SW 1271 (cell line): Measurements from ENCODE around the gene C14orf39.

Experiments used
- DNase-seq, 2 experiments: peaks; one replicate each; lab custom pipeline; 2025; lab: John Stamatoyannopoulos, UW

The C14orf39 gene

DNA sequence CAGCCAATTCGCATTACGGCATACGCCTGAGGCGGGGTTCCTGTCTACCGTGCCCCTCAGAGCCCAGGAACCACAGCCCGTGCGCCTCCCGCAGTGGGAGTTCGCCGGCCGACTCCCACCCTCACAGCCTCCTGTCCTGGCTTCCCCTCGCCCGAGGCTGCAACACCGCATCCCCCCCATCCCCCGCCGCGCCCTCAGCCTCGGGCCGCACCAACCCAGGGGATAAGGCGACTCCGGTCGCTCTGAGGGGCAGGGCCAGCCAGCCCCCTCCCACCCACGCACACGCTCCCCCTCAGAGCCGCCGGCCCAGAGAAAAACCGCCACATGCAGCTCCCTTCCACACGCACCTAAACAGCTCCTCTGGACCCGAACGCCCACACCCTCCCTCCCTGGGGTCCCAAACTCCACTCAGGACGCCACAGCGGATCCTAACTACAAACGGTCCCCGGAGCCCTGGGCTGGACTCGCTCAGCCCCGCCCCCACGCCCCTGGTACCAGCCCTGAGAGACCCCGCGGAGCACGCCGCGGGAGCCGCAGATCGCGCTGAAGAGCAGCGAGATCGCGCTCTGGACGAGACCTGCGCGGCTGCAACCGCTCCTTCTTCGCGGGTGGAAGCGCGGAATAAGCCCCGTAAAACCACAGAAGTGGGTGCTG lies at the start of gene C14orf39:
Gene C14orf39, minus strand, starts transcription at position 466 of the 654 bp plus-strand sequence. CDS start 985 bp downstream, outside the sequence.
- no peak for DNase-seq

- DNase-seq = no peak
These were observed 46.6 kb upstream of the C14orf39 start for GRCh38 chr14:60532442-60532841.

DNA sequence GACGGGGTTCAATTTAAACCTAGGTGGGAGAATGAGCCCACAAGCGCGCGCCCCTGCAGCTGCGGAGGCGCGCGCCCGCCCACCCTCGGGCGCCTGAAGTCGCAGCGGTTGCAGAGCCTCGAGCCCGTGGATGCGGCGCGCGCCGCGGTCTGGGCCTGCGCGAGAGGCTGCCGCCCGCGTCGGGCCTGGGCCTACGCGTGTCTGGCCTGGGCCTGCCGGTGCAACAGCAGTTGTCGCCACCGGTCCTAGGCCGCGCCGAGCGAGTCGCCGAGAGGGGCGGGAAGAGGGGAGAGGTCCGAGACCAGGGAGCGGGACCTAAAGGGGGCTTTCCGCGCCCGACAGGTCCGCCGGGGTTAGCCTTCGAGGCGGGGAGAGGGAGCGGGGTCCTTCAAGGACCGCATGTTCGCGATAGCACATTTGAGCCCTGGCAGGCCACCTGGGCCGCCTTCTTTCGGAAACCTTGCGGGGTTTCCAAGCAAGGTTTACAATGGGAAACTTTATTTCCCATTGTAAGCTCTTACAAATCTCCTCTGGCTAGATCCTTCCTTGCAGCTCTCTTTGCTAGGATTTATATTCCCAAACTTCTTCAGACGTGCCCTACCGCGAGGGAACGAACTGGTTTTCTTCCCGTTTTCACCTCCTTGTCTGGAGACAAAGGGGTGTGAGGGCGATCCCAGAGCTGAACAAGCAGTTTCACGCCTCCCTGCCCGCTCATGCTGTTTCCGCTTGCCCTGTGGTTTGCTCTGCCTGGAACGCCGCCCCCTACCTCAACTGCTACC lies 29.8 kb upstream of the C14orf39 start:
- DNase-seq = no peak

- peak in 1 of 2 experiments; percentile 26 for DNase-seq
These were observed 29.1 kb upstream of the C14orf39 start for GRCh38 chr14:60514741-60515491.

DNA sequence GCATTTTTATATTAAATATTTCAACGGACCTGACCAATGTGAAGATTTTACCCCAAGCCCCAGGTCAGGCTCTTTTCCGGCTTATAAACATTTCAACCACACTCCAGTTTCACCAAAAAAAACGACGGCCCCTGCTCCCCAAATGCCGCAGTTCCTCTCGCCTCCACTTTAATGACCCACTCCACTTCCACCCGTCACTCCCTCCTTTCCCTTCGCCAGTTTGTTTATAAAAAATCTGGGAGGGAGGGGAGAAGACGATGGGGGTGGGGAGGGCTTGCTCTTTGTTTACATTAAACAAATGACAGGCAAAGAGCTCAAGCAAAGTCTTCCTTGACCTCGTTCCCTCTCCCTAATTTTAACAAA lies 28.5 kb upstream of the C14orf39 start:
- no peak for DNase-seq

- no peak for DNase-seq
These were observed 27.2 kb upstream of the C14orf39 start for GRCh38 chr14:60512973-60513571.

DNA sequence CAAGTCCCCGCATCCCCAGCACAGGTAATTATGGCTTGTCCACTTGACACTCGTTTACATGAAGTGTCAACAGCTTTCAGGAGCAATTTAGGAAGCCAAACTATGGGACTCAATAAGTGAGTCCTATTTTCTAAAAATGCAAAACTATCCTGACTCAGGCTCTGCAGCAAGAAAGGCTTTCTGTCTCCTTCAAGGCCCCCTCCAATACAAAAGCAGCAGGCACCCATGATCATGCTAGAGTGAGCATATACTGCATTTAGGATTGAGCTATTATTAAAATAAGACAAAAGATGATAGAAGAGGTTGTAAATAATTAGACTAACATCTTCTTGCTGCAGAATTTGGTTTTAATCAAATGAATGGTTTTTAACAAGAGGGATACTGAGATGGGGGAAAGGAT lies 26.3 kb upstream of the C14orf39 start:
- DNase-seq = no peak

DNA sequence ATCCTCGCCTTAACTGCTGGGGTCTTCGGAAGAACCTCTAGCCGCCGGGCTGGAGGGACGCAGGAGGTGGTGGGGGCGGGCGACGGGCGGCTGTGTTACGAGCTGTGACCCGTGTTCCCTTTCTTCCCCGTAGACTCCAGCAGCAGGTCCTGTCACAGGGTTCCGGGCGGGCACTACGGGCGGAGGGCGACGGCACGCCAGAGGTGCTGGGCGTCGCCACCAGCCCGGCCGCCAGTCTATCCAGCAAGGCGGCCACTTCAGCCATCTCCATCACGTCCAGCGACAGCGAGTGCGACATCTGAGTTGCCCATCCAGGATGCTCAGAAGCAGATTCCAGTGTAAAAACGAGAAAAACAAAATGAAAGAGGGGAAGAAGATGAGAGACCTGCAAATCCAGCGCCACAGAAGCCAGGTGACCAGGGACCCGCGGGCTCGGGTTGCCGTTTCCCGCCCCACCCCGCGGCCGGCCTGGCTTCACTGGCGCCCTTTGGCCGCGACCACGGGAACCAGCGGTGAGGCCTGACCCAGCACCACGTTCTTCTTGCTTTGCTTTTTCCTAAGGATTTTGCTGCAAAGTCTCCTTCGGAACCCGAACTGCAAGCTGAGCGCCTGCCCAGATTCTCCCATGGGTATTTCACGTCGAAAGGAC lies 25.2 kb upstream of the C14orf39 start:
- DNase-seq = no peak

GRCh38 chr14:60510254-60510950 lies 24.5 kb upstream of the C14orf39 start:
- DNase-seq = no peak

DNA sequence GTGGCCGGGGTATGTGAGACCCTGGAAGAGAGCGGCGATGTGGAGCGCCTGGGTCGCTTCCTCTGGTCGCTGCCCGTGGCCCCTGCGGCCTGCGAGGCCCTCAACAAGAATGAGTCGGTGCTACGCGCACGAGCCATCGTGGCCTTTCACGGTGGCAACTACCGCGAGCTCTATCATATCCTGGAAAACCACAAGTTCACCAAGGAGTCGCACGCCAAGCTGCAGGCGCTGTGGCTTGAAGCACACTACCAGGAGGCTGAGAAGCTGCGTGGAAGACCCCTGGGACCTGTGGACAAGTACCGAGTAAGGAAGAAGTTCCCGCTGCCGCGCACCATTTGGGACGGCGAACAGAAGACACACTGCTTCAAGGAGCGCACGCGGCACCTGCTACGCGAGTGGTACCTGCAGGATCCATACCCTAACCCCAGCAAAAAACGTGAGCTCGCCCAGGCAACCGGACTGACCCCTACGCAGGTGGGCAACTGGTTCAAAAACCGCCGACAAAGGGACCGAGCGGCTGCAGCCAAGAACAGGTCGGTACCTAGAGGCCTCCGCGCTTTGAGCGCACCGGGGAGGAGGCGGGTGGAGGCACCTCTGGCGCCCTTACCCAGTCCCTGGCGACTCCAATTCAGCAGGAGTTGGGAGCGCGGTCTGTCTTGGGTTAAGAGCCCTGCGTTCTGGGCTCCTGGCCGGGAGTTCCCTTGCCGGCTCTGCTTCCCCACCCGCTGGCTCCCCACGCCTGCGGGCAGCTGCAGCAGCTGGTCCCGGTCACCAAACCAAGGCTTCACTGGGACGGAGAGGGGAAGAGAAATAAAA lies 23.8 kb upstream of the C14orf39 start:
- DNase-seq = no peak

- DNase-seq = no peak
These were observed 23.0 kb upstream of the C14orf39 start, which contains the start of gene SIX6 for GRCh38 chr14:60508707-60509437. Gene SIX6 (plus strand): TSS chr14:60509146. CDS start chr14:60509399, 253 bp downstream.

GRCh38 chr14:60508363-60508706 lies 22.5 kb upstream of the C14orf39 start:
- DNase-seq = no peak

DNA sequence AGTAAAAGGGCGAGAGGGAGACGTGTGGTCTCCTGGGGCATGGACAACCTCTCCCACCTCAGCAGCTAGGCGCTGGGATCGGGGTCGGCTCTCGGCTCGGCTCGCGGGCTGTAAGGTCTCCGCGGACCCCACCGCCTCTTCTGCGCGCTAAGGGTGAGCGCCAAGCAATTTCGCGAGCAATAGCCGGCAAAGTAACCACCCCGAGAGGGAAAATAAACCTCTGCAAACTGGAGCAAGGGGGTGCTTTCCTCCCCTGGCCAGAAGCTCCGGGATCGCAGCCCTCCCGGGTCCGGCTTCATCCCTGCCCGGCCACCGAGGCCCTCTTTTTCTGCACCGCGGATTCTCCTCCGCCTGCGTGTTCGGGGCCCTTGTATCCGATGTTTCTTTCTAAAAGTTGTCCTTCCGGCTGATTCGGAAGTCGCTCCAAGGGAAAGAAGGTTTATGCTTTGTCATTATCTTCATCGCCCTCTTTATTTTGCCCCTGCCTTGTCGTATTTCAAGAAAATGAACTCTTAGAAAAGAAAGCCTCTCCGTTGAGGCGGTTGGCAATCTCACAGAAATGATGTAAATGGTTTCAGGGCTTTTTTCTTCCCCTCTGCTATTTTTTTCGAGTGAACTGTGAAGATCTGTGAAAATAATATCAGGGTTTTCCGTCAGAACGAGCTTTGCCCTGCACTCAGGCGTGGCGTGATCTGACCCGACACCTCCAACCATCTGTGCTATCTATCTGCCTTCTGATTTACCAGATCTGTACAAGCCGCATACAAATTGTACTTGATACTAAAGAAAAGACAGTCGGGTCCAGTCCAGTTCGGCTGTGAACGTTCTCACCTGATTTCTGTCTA lies 21.3 kb upstream of the C14orf39 start:
- DNase-seq = no peak

DNA sequence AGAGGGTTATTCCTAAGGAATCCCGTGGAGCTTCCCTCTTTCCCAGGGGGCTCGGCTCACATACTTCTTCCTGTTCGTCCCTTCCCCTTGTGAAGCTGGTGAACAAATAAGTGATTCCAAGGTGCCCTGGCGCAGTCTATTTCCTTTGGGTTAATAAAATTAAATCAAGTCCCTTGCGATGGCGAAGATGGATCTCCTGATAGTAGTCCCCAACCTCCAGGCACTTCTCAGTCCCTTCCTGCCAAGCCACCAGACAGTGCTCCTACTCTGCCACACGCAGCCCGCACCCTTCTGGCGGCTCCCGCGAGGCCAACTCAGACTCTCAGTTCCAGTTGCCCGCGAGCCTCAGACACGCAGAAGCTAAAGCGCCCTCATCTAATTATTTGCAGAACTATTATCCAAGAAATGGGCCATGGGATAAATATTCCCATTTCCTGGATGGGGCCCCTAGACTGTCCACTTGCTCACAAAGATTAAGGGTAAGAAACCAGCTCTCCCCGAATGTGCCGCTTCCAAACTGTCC lies 20.7 kb upstream of the C14orf39 start:
- DNase-seq = no peak

- no peak for DNase-seq
These were observed 20.1 kb upstream of the C14orf39 start for GRCh38 chr14:60506010-60506409.

GRCh38 chr14:60505448-60505847 lies 19.6 kb upstream of the C14orf39 start:
- no peak for DNase-seq

DNA sequence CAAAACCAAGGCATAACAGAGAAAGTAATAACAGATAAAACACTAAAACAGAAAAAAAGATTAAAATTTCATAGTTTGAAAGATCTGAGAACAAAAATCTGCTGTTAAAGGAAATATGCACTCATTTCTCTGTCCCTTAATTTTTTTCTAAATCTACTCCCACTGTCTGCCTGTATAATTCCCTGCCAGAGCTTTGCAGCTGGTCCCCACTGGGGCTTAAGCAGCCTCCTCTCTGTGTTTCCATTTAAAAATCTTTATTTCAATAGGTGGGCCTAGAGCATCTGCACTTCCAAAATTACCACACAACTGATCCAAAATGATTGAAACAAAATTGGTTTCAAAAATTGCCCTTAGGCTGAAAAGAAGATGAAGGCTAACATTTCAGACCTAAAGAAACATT lies 16.7 kb upstream of the C14orf39 start:
- DNase-seq = no peak

- no peak for DNase-seq
These were observed 10.1 kb upstream of the C14orf39 start for GRCh38 chr14:60495946-60496345.

DNA sequence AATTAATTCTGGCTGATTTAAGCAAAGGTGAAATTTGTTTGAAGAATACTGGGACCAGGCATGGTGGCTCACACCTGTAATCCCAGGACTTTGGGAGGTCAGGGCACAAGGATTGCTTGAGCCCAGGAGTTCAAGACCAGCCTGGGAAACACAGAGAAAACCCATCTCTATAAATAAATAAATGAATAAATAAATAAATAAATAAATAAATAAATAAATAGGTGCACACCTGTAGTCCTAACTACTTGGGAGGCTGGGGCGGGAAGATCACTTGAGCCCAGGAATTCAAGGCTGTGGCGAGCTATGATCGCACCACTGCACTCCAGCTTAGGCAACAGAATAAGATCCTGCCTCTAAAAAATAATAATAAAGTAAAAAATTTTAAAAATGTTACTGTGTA lies 4.4 kb upstream of the C14orf39 start:
- DNase-seq = no peak
